ENCODE results near the gene CPPED1.

Gene CPPED1

DNA sequence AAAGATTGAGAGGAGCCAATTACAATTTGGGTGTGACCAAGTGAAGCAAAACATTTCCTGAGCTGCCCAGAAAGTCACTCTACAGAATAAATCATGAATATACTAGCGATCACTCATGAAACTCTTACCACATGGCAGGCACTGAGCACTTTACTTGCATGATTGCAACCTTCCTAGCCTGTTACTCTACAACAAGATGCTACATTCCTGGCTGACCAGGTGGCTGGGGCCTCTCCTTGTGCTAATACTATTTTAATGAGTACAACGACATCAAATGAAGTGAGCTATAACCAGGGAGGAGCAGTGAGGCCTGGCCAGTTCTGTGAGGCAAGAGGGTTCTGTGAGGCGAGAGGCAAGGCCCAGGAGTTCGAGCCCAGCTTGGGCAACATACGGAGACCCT lies 75.2 kb downstream of the CPPED1 start:
- H3K27me3 ChIP-seq (ENCODE audit: low read depth, low read length): no peaks in the 10 kb centered on the region
- H3K9me3 ChIP-seq (ENCODE audit: control insufficient read depth in 1 of 2, low read length in 2 of 2): peaks cover 8 to 18% of the 10 kb centered on the region in 2 donors
- peaks cover 0 to 12% of the 10 kb centered on the region in 2 donors for H3K36me3 ChIP-seq (ENCODE audit: control insufficient read depth in 1 of 2, insufficient read depth in 2 of 2, low read length in 2 of 2)
- no peak overlapping the region for H3K27ac ChIP-seq (ENCODE audit: low read length)
- no peaks in the 10 kb centered on the region for H3K4me1 ChIP-seq (ENCODE audit: control insufficient read depth in 1 of 2, insufficient read depth in 2 of 2, low read length in 2 of 2)
- H3K4me3 ChIP-seq (ENCODE audit: low read depth in 1 of 2, low read length in 2 of 2): no peak overlapping the region

DNA sequence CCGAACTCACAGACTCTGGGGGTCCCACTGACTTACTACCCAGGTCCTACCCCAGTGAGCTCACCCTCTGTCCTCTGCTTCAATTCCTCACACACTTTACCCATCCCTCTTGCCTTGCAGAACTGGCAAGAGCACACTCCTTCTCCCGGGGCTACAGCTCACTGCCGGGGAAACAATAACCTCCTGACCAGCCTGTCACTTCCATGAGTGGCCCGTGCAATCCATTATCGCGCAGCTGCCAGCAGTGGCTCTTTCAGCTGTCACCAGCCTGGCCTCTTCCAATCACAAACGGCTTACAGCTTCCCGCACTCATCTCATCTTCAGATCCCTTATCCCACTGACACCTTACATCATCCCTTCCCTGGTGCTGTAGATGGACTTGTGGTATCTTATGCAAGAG lies 79.5 kb downstream of the CPPED1 start:
- H3K4me1 ChIP-seq (ENCODE audit: control insufficient read depth in 1 of 2, insufficient read depth in 2 of 2, low read length in 2 of 2): no peaks in the 10 kb centered on the region
- H3K4me3 ChIP-seq (ENCODE audit: low read depth in 1 of 2, low read length in 2 of 2): no peak overlapping the region
- no peaks in the 10 kb centered on the region for H3K27me3 ChIP-seq (ENCODE audit: low read depth, low read length)
- H3K9me3 ChIP-seq (ENCODE audit: control insufficient read depth in 1 of 2, low read length in 2 of 2): no peaks in the 10 kb centered on the region
- no peak overlapping the region for H3K27ac ChIP-seq (ENCODE audit: low read length)
- no peaks in the 10 kb centered on the region for H3K36me3 ChIP-seq (ENCODE audit: control insufficient read depth in 1 of 2, insufficient read depth in 2 of 2, low read length in 2 of 2)

DNA sequence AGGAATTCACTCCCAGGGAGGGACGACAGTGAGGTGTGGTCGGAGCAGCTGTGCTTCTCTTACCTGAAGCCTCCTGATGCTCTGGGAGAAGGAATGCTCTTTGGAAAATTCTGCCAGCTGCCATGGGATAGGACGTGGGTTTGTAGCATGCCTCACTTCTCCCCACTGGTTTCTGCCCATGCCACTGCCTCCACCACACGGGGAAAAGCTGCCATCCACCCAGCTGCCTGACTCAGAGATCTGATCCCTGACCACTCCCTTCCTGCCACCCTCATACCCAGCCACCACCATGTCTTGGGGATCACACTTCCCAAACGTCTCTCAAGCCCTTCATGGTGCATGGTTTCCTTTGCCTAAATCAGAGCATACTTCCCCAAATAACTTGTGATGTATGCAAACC lies 80.0 kb downstream of the CPPED1 start:
- H3K9me3 ChIP-seq (ENCODE audit: control insufficient read depth in 1 of 2, low read length in 2 of 2): no peaks in the 10 kb centered on the region
- H3K27me3 ChIP-seq (ENCODE audit: low read depth, low read length): no peaks in the 10 kb centered on the region
- no peaks in the 10 kb centered on the region for H3K4me1 ChIP-seq (ENCODE audit: control insufficient read depth in 1 of 2, insufficient read depth in 2 of 2, low read length in 2 of 2)
- H3K27ac ChIP-seq (ENCODE audit: low read length): no peak overlapping the region
- H3K4me3 ChIP-seq (ENCODE audit: low read depth in 1 of 2, low read length in 2 of 2): no peak overlapping the region
- no peaks in the 10 kb centered on the region for H3K36me3 ChIP-seq (ENCODE audit: control insufficient read depth in 1 of 2, insufficient read depth in 2 of 2, low read length in 2 of 2)

DNA sequence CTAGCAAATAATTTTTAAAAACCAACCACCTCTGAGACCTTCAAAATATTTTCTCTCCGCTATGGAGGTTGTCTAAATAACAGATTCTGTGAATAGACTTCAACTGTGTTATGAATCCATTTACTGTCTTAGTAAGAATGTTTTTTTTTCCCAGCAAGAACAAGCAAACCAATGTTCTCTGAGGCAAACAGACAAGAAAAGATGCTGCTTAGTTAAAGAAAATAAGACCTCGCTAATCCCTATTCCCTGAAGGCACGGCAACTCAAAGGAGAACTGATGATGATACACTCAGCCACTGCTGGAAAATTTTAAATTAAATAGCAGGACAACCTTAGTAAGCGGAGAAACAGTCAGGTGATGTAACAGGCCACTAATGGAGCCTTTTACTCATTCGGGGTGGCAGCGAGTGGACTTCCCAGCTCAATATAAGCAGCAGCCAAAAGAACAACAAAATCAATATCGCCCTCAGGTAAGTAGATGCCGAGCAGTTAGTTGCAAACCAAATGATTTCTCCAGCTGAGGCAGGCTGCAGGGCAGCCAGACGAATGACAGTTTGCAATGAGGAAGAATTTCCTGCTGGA lies 81.8 kb downstream of the CPPED1 start:
- Histone ChIP-seq H3K4me1 (ENCODE audit: control insufficient read depth in 1 of 2, insufficient read depth in 2 of 2, low read length in 2 of 2) (no peaks in the 10 kb centered on the region), H3K36me3 (ENCODE audit: control insufficient read depth in 1 of 2, insufficient read depth in 2 of 2, low read length in 2 of 2) (no peaks in the 10 kb centered on the region), H3K27me3 (ENCODE audit: low read depth, low read length) (no peaks in the 10 kb centered on the region), H3K27ac (ENCODE audit: low read length) (no peak overlapping the region), H3K9me3 (ENCODE audit: control insufficient read depth in 1 of 2, low read length in 2 of 2) (no peaks in the 10 kb centered on the region), H3K4me3 (ENCODE audit: low read depth in 1 of 2, low read length in 2 of 2) (no peak overlapping the region)

DNA sequence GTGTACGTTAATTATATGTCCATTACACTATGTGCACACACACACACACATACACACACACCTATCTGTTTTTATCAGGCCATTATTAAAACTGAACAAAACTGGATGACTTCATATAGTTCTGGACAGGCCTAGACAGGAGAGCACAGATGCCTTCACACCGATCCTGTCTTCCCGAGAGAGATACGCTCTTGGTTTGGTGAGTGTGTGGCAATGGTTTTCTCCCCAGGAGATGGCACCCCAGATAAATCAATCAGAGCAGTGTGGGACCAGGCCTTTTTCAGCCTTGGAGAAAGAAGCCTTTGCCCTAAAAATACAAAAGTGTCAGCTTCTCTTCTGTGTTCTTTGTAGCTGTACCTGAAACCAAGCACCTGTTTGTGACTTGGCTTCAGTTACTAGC lies 83.7 kb downstream of the CPPED1 start:
- Histone ChIP-seq H3K4me3 (ENCODE audit: low read depth in 1 of 2, low read length in 2 of 2) (no peak overlapping the region), H3K4me1 (ENCODE audit: control insufficient read depth in 1 of 2, insufficient read depth in 2 of 2, low read length in 2 of 2) (no peaks in the 10 kb centered on the region), H3K9me3 (ENCODE audit: control insufficient read depth in 1 of 2, low read length in 2 of 2) (no peaks in the 10 kb centered on the region), H3K27me3 (ENCODE audit: low read depth, low read length) (no peaks in the 10 kb centered on the region), H3K27ac (ENCODE audit: low read length) (no peak overlapping the region), H3K36me3 (ENCODE audit: control insufficient read depth in 1 of 2, insufficient read depth in 2 of 2, low read length in 2 of 2) (peaks cover 0 to 6% of the 10 kb centered on the region in 2 donors)

DNA sequence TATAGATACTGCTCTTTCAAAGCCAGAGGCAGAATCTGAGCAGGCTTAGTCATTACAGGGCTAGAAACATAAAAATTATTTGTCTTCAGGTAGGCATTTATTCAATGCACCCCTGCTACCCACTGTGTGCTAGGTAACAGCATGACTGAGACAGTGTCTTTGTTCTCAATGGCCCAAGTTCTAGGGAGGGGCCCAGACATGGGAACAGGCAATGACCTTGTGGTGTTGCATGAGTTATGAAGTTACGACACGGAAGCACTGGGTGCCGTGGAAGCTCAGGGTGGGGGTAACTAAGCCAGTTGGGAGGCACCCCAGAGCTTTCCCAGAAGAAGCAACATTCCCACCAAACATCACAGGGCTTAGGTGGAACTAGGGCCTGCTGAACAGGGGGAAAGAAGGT lies 87.0 kb downstream of the CPPED1 start:
- Histone ChIP-seq H3K4me1 (ENCODE audit: control insufficient read depth in 1 of 2, insufficient read depth in 2 of 2, low read length in 2 of 2) (no peaks in the 10 kb centered on the region), H3K27me3 (ENCODE audit: low read depth, low read length) (no peaks in the 10 kb centered on the region), H3K36me3 (ENCODE audit: control insufficient read depth in 1 of 2, insufficient read depth in 2 of 2, low read length in 2 of 2) (peaks cover 0 to 6% of the 10 kb centered on the region in 2 donors), H3K9me3 (ENCODE audit: control insufficient read depth in 1 of 2, low read length in 2 of 2) (no peaks in the 10 kb centered on the region), H3K27ac (ENCODE audit: low read length) (no peak overlapping the region), H3K4me3 (ENCODE audit: low read depth in 1 of 2, low read length in 2 of 2) (no peak overlapping the region)

DNA sequence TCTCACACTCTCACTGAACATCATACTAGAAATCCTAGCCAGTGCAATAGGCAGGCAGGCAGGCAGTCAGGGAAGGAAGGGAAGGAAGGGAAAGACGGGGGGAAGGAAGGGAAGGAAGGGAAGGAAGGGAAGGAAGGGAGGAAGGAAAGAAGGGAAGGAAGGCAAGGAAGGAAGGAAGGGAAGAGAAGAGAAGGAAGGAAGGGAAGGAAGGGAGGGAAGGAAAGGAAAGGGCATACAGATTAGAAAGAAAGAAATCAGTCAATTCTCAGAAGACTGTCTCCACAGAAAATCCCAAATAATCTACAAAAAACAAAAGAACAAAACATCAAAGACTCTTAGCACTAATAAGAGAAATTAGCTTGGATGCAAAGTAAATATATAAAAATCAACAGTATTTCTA lies 93.9 kb downstream of the CPPED1 start:
- Histone ChIP-seq H3K4me1 (ENCODE audit: control insufficient read depth in 1 of 2, insufficient read depth in 2 of 2, low read length in 2 of 2) (no peaks in the 10 kb centered on the region), H3K4me3 (ENCODE audit: low read depth in 1 of 2, low read length in 2 of 2) (no peak overlapping the region), H3K9me3 (ENCODE audit: control insufficient read depth in 1 of 2, low read length in 2 of 2) (no peaks in the 10 kb centered on the region), H3K27ac (ENCODE audit: low read length) (no peak overlapping the region), H3K36me3 (ENCODE audit: control insufficient read depth in 1 of 2, insufficient read depth in 2 of 2, low read length in 2 of 2) (no peaks in the 10 kb centered on the region), H3K27me3 (ENCODE audit: low read depth, low read length) (no peaks in the 10 kb centered on the region)

DNA sequence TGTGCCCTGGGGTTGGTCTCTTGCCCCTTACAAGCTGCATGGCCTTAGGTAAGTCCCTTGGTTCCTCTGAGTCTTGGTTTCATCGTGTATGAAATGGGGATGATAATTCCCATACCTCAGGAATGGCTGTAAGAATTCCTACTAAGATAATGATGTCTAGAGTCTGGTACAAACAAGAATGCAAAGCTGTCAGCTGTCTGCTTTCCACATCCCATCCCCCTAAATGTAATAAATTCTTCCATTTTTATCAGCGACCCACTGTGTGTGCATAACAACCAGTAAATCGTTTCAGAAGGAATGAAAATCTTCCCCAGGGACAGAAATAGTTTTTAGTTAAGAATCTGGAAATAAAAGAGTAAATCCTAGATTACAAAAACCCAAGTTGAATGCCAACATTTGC lies 95.4 kb downstream of the CPPED1 start:
- Histone ChIP-seq H3K4me3 (ENCODE audit: low read depth in 1 of 2, low read length in 2 of 2) (no peak overlapping the region), H3K9me3 (ENCODE audit: control insufficient read depth in 1 of 2, low read length in 2 of 2) (no peaks in the 10 kb centered on the region), H3K27me3 (ENCODE audit: low read depth, low read length) (no peaks in the 10 kb centered on the region), H3K36me3 (ENCODE audit: control insufficient read depth in 1 of 2, insufficient read depth in 2 of 2, low read length in 2 of 2) (peaks cover under 1 to 9% of the 10 kb centered on the region in 2 donors), H3K4me1 (ENCODE audit: control insufficient read depth in 1 of 2, insufficient read depth in 2 of 2, low read length in 2 of 2) (no peaks in the 10 kb centered on the region), H3K27ac (ENCODE audit: low read length) (no peak overlapping the region)

DNA sequence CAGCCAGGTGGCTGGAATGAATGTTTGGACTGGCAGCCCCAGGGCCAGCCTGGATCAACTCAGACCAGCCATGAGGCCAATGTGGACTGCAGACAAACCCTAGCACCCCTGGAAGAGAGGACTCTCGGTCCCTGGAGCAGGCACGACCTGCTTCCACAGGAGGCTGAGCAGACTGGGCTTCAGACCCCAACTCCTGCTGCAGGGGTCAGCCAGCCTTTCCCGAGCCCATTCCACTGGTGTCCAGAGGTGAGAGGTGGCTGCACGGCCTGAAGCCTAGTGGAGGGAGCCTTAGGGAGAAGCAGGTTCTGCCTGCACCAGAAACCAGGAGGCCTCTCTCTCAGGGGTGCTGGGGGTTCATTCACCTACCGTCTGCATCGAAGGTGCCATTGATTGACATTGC lies 97.1 kb downstream of the CPPED1 start:
- no peaks in the 10 kb centered on the region for H3K9me3 ChIP-seq (ENCODE audit: control insufficient read depth in 1 of 2, low read length in 2 of 2)
- no peak overlapping the region for H3K4me3 ChIP-seq (ENCODE audit: low read depth in 1 of 2, low read length in 2 of 2)
- no peak overlapping the region for H3K27ac ChIP-seq (ENCODE audit: low read length)
- peaks cover 6 to 9% of the 10 kb centered on the region in 2 donors for H3K36me3 ChIP-seq (ENCODE audit: control insufficient read depth in 1 of 2, insufficient read depth in 2 of 2, low read length in 2 of 2)
- H3K4me1 ChIP-seq (ENCODE audit: control insufficient read depth in 1 of 2, insufficient read depth in 2 of 2, low read length in 2 of 2): no peaks in the 10 kb centered on the region
- H3K27me3 ChIP-seq (ENCODE audit: low read depth, low read length): no peaks in the 10 kb centered on the region

DNA sequence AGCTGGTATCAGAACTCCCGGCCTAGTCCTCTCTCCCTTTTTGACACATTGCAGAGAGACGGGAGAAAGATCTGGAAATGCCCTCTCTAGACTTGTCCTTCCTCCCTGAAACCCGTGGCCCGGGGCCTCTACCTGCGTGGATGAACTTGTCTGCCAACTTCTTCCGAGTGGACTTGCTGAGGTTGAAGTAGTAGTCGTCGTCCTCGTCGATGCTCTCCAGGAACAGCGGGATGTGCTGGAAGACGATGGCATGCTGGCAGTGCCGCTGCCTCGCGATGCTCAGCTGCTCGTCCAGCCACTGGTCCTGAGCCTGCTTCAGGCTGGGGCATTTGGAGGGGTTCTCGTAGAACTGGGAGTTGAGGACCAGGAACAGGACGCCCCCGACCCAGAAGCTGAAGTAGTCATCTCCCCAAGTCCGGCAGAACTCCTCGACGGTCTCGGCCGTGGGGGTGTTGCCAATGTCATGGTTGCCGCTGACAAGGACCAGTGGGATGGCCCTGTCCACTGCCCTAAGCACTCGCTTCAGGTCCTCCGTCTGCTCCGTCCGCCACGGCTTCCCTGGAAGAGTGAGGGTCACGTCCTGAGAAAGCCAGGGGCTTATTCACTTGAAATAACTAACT lies 99.1 kb downstream of the CPPED1 start:
- H3K4me3 ChIP-seq (ENCODE audit: low read depth in 1 of 2, low read length in 2 of 2): no peak overlapping the region
- H3K4me1 ChIP-seq (ENCODE audit: control insufficient read depth in 1 of 2, insufficient read depth in 2 of 2, low read length in 2 of 2): no peaks in the 10 kb centered on the region
- no peaks in the 10 kb centered on the region for H3K9me3 ChIP-seq (ENCODE audit: control insufficient read depth in 1 of 2, low read length in 2 of 2)
- no peak overlapping the region for H3K27ac ChIP-seq (ENCODE audit: low read length)
- no peaks in the 10 kb centered on the region for H3K27me3 ChIP-seq (ENCODE audit: low read depth, low read length)
- H3K36me3 ChIP-seq (ENCODE audit: control insufficient read depth in 1 of 2, insufficient read depth in 2 of 2, low read length in 2 of 2): peaks cover 9 to 10% of the 10 kb centered on the region in 2 donors

DNA sequence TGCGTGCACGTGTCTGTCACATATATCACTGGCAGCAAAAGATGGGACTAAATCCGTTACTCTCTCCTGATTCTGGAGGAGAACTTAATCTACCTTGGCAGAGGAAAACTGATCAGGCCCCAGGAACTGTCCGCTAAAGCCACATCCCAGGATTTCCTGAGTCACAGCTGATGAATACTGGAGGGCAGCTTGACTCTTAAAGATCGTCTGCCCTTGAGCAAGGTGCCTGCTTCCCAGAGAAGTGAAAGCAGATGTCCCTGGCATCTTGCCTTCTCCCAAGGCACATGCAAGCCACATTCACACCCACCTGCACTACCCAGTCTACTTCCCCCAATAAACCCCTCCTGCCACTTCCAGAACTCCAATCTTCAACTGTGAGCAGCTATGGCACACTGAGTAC lies 99.8 kb downstream of the CPPED1 start:
- no peak overlapping the region for H3K27ac ChIP-seq (ENCODE audit: low read length)
- no peaks in the 10 kb centered on the region for H3K9me3 ChIP-seq (ENCODE audit: control insufficient read depth in 1 of 2, low read length in 2 of 2)

DNA sequence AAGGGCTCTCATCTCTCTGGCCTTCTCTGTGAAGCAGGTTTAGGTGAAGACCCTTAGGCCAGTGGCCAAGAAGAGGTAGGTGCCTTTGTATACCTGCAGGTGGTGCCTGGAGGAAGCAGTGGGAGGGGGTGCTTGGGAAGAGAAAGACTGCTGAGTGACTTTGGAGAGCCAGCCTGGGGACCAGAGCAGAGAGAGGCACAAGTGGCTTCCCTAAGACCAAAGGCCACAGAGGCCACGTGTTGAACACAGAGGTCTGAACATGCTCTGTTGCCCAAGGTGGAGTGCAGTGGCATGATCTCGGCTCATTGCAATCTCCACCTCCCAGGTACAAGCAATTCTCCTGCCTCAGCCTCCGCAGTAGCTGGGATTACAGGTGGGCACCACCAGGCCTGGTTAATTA lies 103.5 kb downstream of the CPPED1 start:
- no peak overlapping the region for H3K4me3 ChIP-seq (ENCODE audit: low read depth in 1 of 2, low read length in 2 of 2)
- no peak overlapping the region for H3K27ac ChIP-seq (ENCODE audit: low read length)
- H3K27me3 ChIP-seq (ENCODE audit: low read depth, low read length): no peaks in the 10 kb centered on the region
- no peaks in the 10 kb centered on the region for H3K4me1 ChIP-seq (ENCODE audit: control insufficient read depth in 1 of 2, insufficient read depth in 2 of 2, low read length in 2 of 2)
- no peaks in the 10 kb centered on the region for H3K9me3 ChIP-seq (ENCODE audit: control insufficient read depth in 1 of 2, low read length in 2 of 2)
- peaks cover 9 to 10% of the 10 kb centered on the region in 2 donors for H3K36me3 ChIP-seq (ENCODE audit: control insufficient read depth in 1 of 2, insufficient read depth in 2 of 2, low read length in 2 of 2)

More for the DNA sequence above, 99.8 kb downstream of the CPPED1 start:
- no peaks in the 10 kb centered on the region for H3K27me3 ChIP-seq (ENCODE audit: low read depth, low read length)
- no peaks in the 10 kb centered on the region for H3K4me1 ChIP-seq (ENCODE audit: control insufficient read depth in 1 of 2, insufficient read depth in 2 of 2, low read length in 2 of 2)
- H3K36me3 ChIP-seq (ENCODE audit: control insufficient read depth in 1 of 2, insufficient read depth in 2 of 2, low read length in 2 of 2): peaks cover 9 to 10% of the 10 kb centered on the region in 2 donors
- H3K4me3 ChIP-seq (ENCODE audit: low read depth in 1 of 2, low read length in 2 of 2): no peak overlapping the region

Measured in muscle layer of duodenum (tissue), 2 donors.